ENCODE results near the gene RCL1.

RCL1 gene

GRCh38 chr9:4849369-4849768 lies 56.6 kb downstream of the RCL1 start:
- no peak for DNase-seq

DNA sequence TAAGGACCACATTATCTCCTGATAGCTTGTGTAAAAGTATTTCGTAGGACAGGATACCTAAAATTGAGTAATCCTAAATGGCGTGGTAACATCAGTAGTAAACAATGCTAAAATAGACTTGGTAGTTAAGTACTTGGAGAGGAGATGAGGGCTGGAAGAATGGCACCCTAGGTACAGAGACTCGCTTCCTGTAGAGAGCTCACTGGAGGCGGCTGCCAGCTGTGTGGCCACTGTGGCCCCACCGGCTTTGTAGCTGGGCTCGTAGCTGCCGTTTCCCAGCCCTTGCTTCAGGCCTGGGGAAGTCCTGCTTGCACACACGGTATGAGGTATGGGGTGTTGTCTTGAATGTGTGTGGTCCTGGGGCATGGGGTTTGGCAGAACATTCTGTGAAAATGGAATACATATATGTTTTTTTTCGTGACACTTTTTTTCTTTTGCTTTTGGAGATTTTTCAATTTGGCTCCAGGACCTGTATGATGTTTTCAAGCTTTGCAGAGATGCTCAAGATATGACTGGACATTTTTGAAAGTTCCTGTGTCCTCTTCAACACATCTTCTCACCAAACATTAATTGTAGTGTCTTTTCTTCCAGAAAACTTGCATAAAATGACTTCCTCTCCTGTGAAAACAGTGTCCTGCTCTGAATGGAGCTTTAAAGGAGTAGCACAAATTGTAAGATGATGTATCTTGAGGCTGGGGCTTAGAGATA lies 58.0 kb downstream of the RCL1 start:
- DNase-seq, result no peak

- DNase-seq, result no peak
Measured at GRCh38 chr9:4852419-4852818, 59.7 kb downstream of the RCL1 start.

GRCh38 chr9:4854265-4854590 lies 61.5 kb downstream of the RCL1 start:
- no peak for DNase-seq

DNA sequence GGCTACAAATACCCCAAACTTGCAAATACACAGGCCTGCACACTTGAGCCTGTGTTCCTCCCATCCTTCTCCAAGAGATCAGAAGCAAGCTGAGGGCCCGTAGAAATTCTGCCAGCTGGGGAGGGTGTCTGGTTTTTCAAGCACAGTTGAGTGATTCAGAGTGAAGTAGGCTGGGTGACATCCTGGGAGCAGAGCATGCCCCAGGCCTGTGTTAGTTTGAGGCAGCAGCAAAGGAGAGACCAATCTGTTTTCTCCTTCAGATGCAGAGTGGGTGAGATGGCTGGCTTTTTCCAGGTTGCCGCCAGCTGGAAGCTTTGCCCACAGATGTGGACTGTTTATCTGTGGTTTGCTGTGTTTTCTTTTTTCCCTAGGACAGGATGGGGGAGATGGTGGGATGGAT lies 63.1 kb downstream of the RCL1 start:
- DNase-seq, result no peak

DNA sequence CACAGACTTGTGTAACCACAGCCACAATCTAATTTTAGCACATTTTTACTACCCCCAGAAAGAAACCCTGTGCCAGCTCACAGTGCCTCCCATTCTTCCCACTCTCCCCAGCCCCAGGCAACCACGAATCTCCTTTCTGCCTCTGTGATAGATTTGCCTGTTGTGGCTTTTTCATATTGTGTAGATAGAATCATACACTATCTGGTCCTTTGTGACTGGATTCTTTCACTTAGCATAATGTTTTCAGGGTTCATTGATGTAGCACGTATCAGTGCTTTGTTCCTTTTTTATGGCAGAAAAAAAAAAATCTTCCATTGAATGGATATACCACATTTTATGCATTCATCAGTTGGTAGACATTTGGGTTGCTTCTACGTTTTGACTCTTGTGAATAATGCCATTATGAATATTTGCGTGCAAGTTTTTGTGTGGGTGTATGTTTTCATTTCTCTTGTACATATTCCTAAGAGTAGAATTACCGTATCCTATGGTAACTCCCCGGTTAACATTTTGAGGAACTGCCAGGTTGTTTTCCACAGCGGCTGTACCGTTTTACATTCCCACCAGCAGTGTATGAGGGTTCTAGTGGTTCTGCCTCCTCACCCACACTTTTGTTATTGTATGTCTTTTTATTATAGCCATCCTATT lies 64.5 kb downstream of the RCL1 start:
- no peak for DNase-seq

DNA sequence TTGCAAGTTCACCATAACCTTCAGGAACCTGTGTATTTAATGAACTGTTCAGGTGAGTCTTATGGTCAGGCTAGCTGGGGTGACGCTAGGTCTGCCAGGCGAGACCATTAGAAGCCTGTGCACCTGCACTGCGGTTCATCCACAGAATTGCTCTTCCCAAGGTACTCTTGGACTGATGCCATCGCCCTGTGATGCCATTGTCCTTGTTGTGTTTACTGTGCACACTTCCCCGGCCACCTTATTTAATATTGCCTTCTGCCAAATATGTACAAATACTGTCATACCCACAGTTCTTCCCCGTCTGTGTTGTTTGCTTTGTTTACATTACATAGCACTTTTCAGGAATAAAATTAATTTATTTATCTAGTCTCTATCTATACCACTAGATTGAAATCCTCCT lies 66.3 kb downstream of the RCL1 start:
- DNase-seq, result no peak

GRCh38 chr9:4860383-4860782 lies 67.6 kb downstream of the RCL1 start:
- DNase-seq, result no peak

DNA sequence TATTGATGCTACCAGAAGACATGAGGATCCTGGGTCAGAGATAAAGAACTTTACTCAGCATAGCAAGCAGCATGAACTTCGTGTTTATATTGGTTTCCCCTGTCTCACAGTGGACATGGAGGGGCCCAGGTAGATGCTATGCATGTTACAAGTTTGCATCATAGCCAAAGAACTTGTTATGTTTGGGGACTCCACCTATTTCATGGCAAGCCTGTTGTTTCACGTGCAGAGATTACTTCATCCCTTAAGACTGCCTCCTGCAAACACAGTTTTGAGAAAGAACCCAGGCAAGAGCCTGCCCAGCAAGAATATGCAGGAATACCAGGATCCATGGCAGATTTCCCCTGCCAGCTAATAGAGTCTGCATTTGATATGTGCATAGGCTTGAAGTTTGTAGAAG lies 68.4 kb downstream of the RCL1 start:
- DNase-seq, result no peak

- no peak for DNase-seq
Measured at GRCh38 chr9:4861736-4862451, 69.2 kb downstream of the RCL1 start.

DNA sequence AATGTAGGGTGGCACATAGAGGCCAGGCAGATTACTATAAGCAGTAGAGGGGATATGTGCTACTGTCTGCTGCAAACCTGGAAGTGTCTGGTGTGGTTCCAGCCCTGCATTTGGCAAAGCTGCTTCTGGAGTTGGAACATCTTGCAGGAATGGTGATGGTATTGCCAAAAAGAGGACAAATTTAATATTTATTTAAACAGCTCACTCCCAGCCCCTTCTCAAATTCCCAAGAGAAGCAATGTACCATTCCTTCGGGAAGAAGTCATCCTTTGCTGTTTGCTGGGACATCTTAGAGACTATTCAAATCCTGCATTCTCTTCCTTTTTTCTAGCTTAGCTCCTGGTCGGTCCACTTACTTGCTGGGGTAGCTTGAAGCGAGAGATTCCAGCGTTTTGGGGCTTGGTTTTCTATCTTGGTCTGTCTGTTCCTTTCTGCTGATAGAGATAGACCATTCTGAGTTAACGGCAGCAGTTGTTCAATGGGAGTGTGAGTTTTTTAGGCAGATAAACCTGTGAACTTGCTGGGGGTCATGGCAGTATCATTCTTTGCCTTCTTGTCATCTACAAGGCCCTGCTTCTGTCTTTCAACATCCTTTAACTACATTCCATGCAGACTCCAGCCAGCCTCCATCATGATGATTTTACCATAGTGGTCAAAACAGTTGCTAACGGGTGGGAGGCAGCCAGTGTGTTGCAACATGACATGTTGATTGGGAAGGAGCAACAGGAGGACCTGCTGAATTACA lies 69.9 kb downstream of the RCL1 start:
- no peak for DNase-seq

GRCh38 chr9:4864234-4864661 lies 71.5 kb downstream of the RCL1 start:
- no peak for DNase-seq

DNA sequence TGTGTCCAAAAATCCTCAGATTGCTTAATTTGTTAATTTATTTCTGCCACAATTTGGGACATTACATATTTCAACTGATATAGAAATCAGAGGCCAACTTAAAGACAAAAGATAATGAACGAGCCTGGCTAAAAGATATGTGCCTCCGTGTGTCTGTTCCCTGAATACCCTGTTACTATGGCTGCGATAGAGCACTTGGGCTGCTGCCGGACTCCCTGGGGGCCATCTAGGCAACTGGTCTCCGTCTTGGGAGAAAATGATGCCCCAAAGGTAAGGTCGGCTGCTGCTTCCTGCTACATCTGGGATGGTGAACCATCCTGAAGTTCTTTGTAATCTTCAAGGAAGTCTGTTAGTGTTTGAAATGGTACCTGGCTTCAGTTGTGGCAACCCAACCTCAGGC lies 72.0 kb downstream of the RCL1 start:
- no peak for DNase-seq

DNA sequence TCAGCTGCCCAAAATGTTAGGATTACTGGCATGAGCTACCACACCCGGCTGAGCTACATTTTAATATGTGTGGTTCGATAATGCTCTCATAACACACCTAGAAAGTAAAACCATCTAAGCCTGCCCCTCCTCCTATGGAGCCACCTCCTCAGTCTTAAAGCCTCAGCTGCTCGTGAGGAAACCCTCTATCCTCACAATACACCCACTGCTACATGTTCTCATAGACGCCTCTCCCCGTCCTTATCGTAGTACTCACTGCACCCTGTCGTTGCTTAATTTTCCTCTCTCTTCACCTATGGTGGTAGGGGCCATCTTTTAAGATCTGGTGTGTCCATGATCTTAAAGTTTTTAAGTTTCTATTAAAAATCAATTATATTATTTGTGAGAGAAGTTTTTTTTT lies 72.9 kb downstream of the RCL1 start:
- no peak for DNase-seq

DNA sequence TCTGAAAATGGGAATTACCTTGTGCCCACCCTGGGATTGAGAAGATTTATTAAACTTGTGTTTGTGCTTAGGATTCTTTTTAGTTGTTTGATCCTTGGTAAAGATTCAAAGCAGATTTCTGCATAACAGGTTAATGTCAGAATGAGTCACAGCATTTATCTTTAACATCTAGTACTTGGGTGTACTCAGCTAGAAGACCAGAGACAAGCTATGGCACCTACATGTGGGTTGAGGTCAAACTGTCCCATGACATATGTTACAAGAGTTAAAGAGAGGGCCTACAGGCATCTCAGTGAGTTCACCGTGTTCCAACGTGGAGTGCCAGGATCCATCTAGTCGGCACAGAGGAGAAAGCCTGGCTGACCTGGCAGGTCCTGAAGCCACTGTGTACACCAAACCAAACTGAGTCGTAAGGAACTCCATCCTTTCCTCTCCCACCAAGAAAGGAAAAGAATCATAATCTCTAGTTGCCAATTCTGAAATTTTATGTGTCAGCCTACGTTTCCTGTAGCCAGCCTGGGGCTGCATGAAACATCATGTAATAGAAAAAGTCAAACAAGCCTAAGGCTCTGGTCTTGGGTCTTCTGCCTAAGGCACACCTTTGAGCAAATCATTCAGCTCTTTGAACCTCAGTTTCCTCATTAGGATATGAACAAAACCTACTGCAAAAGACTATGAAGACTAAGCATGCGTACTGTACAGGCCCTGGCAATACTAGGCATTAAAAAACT lies 73.7 kb downstream of the RCL1 start:
- DNase-seq, result no peak

DNA sequence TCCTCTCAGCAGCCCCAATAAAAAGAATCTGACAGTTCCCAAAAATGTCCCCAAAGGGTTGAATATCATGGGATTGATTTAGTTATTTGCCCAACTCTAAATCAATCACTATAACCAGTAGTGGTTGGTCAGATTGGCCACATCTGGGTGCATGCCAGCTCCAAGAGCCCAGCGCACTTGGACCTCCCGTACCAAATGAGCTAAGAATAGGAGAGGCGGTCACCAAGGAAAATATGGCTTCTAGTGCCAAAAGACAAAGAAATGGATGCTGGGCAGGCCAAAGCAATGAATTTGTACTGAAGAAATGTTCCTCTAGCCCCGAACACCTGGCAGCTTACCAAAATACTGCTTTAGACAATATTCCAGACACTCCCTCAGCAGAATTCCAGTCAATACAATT lies 80.3 kb downstream of the RCL1 start:
- DNase-seq, result no peak

- no peak for DNase-seq
Measured at GRCh38 chr9:4875559-4875958, 82.8 kb downstream of the RCL1 start.

GRCh38 chr9:4879115-4879558 lies 86.4 kb downstream of the RCL1 start:
- DNase-seq, result no peak

GRCh38 chr9:4883326-4883873 lies 90.7 kb downstream of the RCL1 start:
- no peak for DNase-seq

DNA sequence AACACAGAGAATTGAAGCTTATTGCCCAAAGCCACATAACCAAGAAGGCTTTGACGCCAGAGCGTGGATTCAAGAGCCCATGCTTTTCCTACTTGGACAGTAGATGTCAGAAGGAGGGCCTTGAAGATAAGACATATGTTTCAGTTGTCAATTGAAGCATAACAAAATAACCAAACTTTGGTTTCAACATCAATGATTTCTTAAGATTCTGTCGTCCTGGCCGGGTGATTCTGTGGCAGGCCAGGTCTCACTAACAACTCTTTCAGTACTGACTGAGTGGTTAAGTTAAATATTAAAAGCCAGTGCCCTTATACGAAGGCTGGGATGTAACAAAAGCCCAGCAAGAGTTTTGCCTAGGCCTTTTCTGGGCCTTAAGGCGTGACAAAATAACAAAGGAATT lies 94.0 kb downstream of the RCL1 start:
- DNase-seq, result no peak

GRCh38 chr9:4887556-4887955 lies 94.8 kb downstream of the RCL1 start:
- DNase-seq, result no peak

DNA sequence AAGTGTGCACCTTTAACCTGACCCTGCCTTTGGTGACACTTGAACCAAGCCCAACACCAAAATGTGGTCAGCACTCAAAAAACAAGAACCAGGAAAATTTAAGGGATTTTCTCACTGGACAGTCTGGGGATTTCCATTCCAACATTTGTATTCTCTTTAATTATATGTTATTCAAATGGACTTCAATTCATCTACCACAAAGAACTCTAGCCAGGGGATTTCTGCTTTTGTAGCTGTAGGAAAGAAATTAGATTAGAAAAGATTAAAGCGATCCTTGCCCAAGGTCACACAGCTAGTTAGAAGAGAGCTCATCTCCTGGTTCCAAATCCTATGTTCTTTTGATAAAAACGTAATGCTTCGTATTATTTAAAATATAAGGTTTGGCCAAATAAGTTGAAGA lies 97.5 kb downstream of the RCL1 start:
- no peak for DNase-seq

- DNase-seq, result no peak
Measured at GRCh38 chr9:4890929-4891328, 98.2 kb downstream of the RCL1 start.

All from NCI-H187 treated with DMSO at 0.1 percent for 48 hours (cell line).